ENCODE measurements around the gene ADIRF.

ADIRF gene

GRCh38 chr10:86962136-86962980, 5.9 kb upstream of the ADIRF start:
- Mint-ChIP-seq H3K9me3 (ENCODE audit: low read depth) (no peaks in the 10 kb centered on the region), H3K27me3 (no peaks in the 10 kb centered on the region), H3K4me1 (ENCODE audit: low read depth) (peaks cover 20% of the 10 kb centered on the region), H3K4me3 (no peak overlapping the region), H3K27ac (no peak overlapping the region), H3K36me3 (no peaks in the 10 kb centered on the region)

- peaks cover 26% of the 10 kb centered on the region for H3K4me1 Mint-ChIP-seq (ENCODE audit: low read depth)
- no peak overlapping the region for H3K4me3 Mint-ChIP-seq
- H3K27ac Mint-ChIP-seq = no peak overlapping the region
- no peaks in the 10 kb centered on the region for H3K36me3 Mint-ChIP-seq
- H3K9me3 Mint-ChIP-seq (ENCODE audit: low read depth) = no peaks in the 10 kb centered on the region
- H3K27me3 Mint-ChIP-seq = no peaks in the 10 kb centered on the region
Measured at GRCh38 chr10:86962981-86963310, 5.3 kb upstream of the ADIRF start.

GRCh38 chr10:86963341-86963919, 4.9 kb upstream of the ADIRF start:
- H3K4me1 Mint-ChIP-seq (ENCODE audit: low read depth) = peaks cover 26% of the 10 kb centered on the region
- H3K27me3 Mint-ChIP-seq = no peaks in the 10 kb centered on the region
- H3K4me3 Mint-ChIP-seq = no peak overlapping the region
- no peak overlapping the region for H3K27ac Mint-ChIP-seq
- H3K36me3 Mint-ChIP-seq = no peaks in the 10 kb centered on the region
- no peaks in the 10 kb centered on the region for H3K9me3 Mint-ChIP-seq (ENCODE audit: low read depth)

GRCh38 chr10:86964061-86964846, 4.0 kb upstream of the ADIRF start:
- H3K36me3 Mint-ChIP-seq = no peaks in the 10 kb centered on the region
- no peaks in the 10 kb centered on the region for H3K27me3 Mint-ChIP-seq
- no peaks in the 10 kb centered on the region for H3K9me3 Mint-ChIP-seq (ENCODE audit: low read depth)
- no peak overlapping the region for H3K4me3 Mint-ChIP-seq
- H3K27ac Mint-ChIP-seq = no peak overlapping the region
- peaks cover 31% of the 10 kb centered on the region for H3K4me1 Mint-ChIP-seq (ENCODE audit: low read depth)

GRCh38 chr10:86964847-86965190, 3.5 kb upstream of the ADIRF start:
- Mint-ChIP-seq H3K27ac (no peak overlapping the region), H3K36me3 (no peaks in the 10 kb centered on the region), H3K9me3 (ENCODE audit: low read depth) (no peaks in the 10 kb centered on the region), H3K4me1 (ENCODE audit: low read depth) (peaks cover 36% of the 10 kb centered on the region), H3K4me3 (peak overlapping the region; percentile 35), H3K27me3 (no peaks in the 10 kb centered on the region)

- peak overlapping the region; percentile 75 for H3K4me3 Mint-ChIP-seq
- H3K9me3 Mint-ChIP-seq (ENCODE audit: low read depth) = no peaks in the 10 kb centered on the region
- no peaks in the 10 kb centered on the region for H3K27me3 Mint-ChIP-seq
- no peaks in the 10 kb centered on the region for H3K36me3 Mint-ChIP-seq
- H3K27ac Mint-ChIP-seq = peak overlapping the region; percentile 88
- H3K4me1 Mint-ChIP-seq (ENCODE audit: low read depth) = peaks cover 41% of the 10 kb centered on the region
Measured at GRCh38 chr10:86965986-86966654, 2.2 kb upstream of the ADIRF start.

GRCh38 chr10:86967481-86967941, 771 bp upstream of the ADIRF start:
- Mint-ChIP-seq H3K36me3 (no peaks in the 10 kb centered on the region), H3K4me1 (ENCODE audit: low read depth) (peaks cover 46% of the 10 kb centered on the region)

GRCh38 chr10:86968994-86969355, 693 bp downstream of the ADIRF start:
- H3K36me3 Mint-ChIP-seq = no peaks in the 10 kb centered on the region
- H3K27me3 Mint-ChIP-seq = no peaks in the 10 kb centered on the region
- no peak overlapping the region for H3K27ac Mint-ChIP-seq
- H3K9me3 Mint-ChIP-seq (ENCODE audit: low read depth) = no peaks in the 10 kb centered on the region
- peaks cover 51% of the 10 kb centered on the region for H3K4me1 Mint-ChIP-seq (ENCODE audit: low read depth)
- H3K4me3 Mint-ChIP-seq = peak overlapping the region; percentile 58

More at GRCh38 chr10:86967481-86967941, 771 bp upstream of the ADIRF start:
- Mint-ChIP-seq H3K9me3 (ENCODE audit: low read depth) (no peaks in the 10 kb centered on the region), H3K4me3 (no peak overlapping the region), H3K27ac (no peak overlapping the region), H3K27me3 (no peaks in the 10 kb centered on the region)

GRCh38 chr10:86969421-86970041, 1.2 kb downstream of the ADIRF start:
- peaks cover 51% of the 10 kb centered on the region for H3K4me1 Mint-ChIP-seq (ENCODE audit: low read depth)
- H3K27ac Mint-ChIP-seq = no peak overlapping the region
- peak overlapping the region; percentile 58 for H3K4me3 Mint-ChIP-seq
- H3K36me3 Mint-ChIP-seq = no peaks in the 10 kb centered on the region
- H3K9me3 Mint-ChIP-seq (ENCODE audit: low read depth) = no peaks in the 10 kb centered on the region
- no peaks in the 10 kb centered on the region for H3K27me3 Mint-ChIP-seq

GRCh38 chr10:86970162-86970981, 2.1 kb downstream of the ADIRF start:
- Mint-ChIP-seq H3K9me3 (ENCODE audit: low read depth) (no peaks in the 10 kb centered on the region), H3K4me3 (peak overlapping the region; percentile 80), H3K4me1 (ENCODE audit: low read depth) (peaks cover 48% of the 10 kb centered on the region), H3K36me3 (no peaks in the 10 kb centered on the region), H3K27me3 (no peaks in the 10 kb centered on the region), H3K27ac (peak overlapping the region; percentile 67)

- Mint-ChIP-seq H3K4me3 (peak overlapping the region; percentile 80), H3K27me3 (no peaks in the 10 kb centered on the region), H3K9me3 (ENCODE audit: low read depth) (no peaks in the 10 kb centered on the region), H3K27ac (peak overlapping the region; percentile 67), H3K4me1 (ENCODE audit: low read depth) (peaks cover 42% of the 10 kb centered on the region), H3K36me3 (no peaks in the 10 kb centered on the region)
Measured at GRCh38 chr10:86970982-86971231, 2.6 kb downstream of the ADIRF start.

- peak overlapping the region; percentile 85 for H3K4me3 Mint-ChIP-seq
- no peaks in the 10 kb centered on the region for H3K27me3 Mint-ChIP-seq
- H3K36me3 Mint-ChIP-seq = no peaks in the 10 kb centered on the region
- H3K27ac Mint-ChIP-seq = peak overlapping the region; percentile 95
- H3K9me3 Mint-ChIP-seq (ENCODE audit: low read depth) = no peaks in the 10 kb centered on the region
- peaks cover 37% of the 10 kb centered on the region for H3K4me1 Mint-ChIP-seq (ENCODE audit: low read depth)
Measured at GRCh38 chr10:86971232-86971991, 3.1 kb downstream of the ADIRF start.

GRCh38 chr10:86972613-86973380, 4.5 kb downstream of the ADIRF start:
- H3K4me1 Mint-ChIP-seq (ENCODE audit: low read depth) = peaks cover 29% of the 10 kb centered on the region
- H3K4me3 Mint-ChIP-seq = peak overlapping the region; percentile 85
- H3K27ac Mint-ChIP-seq = peak overlapping the region; percentile 56
- H3K36me3 Mint-ChIP-seq = no peaks in the 10 kb centered on the region
- H3K9me3 Mint-ChIP-seq (ENCODE audit: low read depth) = no peaks in the 10 kb centered on the region
- no peaks in the 10 kb centered on the region for H3K27me3 Mint-ChIP-seq

Measured in activated naive CD8-positive, alpha-beta T cell (primary cell).